OCI-M1 (cell line): ENCODE results near the gene RPS3.
"Not testable (repeated sequence)": the region's sequence is repeated elsewhere in the genome, so short reads cannot be mapped to it uniquely, and the experiment has no call there.

Experiments
- DNase-seq: peaks from one replicate; lab custom pipeline; 2025; lab: John Stamatoyannopoulos, UW

RPS3 gene

GRCh38 chr11:75399344-75400145 is at the start of gene RPS3:
RPS3 (plus strand) TSS chr11:75399518; CDS start chr11:75399548, 30 bp downstream.
- DNase-seq: peak; percentile 100

- DNase-seq: peak; percentile 82
Observed at GRCh38 chr11:75349521-75350116, 49.7 kb upstream of the RPS3 start.

- DNase-seq: no peak
Observed at GRCh38 chr11:75350122-75350742, 49.1 kb upstream of the RPS3 start.

- peak; percentile 90 for DNase-seq
Observed at GRCh38 chr11:75350743-75351540, 48.4 kb upstream of the RPS3 start.

- DNase-seq: no peak
Observed at GRCh38 chr11:75351541-75351790, 47.9 kb upstream of the RPS3 start, which contains the start of gene ARRB1. ARRB1 (minus strand) TSS chr11:75351661; CDS start chr11:75351607, 54 bp downstream.

- peak; percentile 99 for DNase-seq
Observed at GRCh38 chr11:75351791-75352587, 47.3 kb upstream of the RPS3 start.

- DNase-seq: no peak
Observed at GRCh38 chr11:75352588-75353206, 46.6 kb upstream of the RPS3 start.

GRCh38 chr11:75355051-75355450 is 44.3 kb upstream of the RPS3 start:
- no peak for DNase-seq

- DNase-seq: no peak
Observed at GRCh38 chr11:75356613-75357012, 42.7 kb upstream of the RPS3 start.

GRCh38 chr11:75362285-75362684 is 37.0 kb upstream of the RPS3 start:
- peak; percentile 62 for DNase-seq

GRCh38 chr11:75365711-75366181 is 33.6 kb upstream of the RPS3 start:
- DNase-seq: no peak

GRCh38 chr11:75366826-75367225 is 32.5 kb upstream of the RPS3 start:
- DNase-seq: peak; percentile 63

- DNase-seq: peak; percentile 94
Observed at GRCh38 chr11:75369560-75370255, 29.6 kb upstream of the RPS3 start.

- DNase-seq: peak; percentile 69
Observed at GRCh38 chr11:75371949-75372876, 27.1 kb upstream of the RPS3 start.

GRCh38 chr11:75373201-75373600 is 26.1 kb upstream of the RPS3 start:
- DNase-seq: no peak

- DNase-seq: no peak
Observed at GRCh38 chr11:75374646-75375045, 24.7 kb upstream of the RPS3 start.

- no peak for DNase-seq
Observed at GRCh38 chr11:75375626-75376025, 23.7 kb upstream of the RPS3 start.

GRCh38 chr11:75376175-75376574 is 23.1 kb upstream of the RPS3 start:
- peak; percentile 68 for DNase-seq

- not testable (repeated sequence) for DNase-seq
Observed at GRCh38 chr11:75378776-75379175, 20.5 kb upstream of the RPS3 start.
